GM18951 (cell line): Measurements from ENCODE around the gene CCDC200.
A peak's percentile ranks its signal among the peaks of the same experiment; 100 is the strongest.

Source experiments
- POLR2A ChIP-seq: IDR thresholded peaks from 4 replicates; pipeline ENCODE4 v1.6.1; 2011; ENCODE audit warnings: mild to moderate bottlenecking; ENCODE audit not compliant: insufficient read length, insufficient read depth; ENCODE audit errors: extremely low read depth
- in situ Hi-C: fragments of 300-500 bp; cut with MboI; formaldehyde crosslinking; loops from one replicate; pipeline ENCODE4 v1.12.0; 2022; ENCODE audit warnings: low sequenced_read_pairs, mixed read lengths, inconsistent platforms; ENCODE audit not compliant: unreplicated experiment

CCDC200 gene

GRCh38 chr17:43220511-43221125 lies 7.8 kb downstream of the CCDC200 start:
- in situ Hi-C loops = no loop called here
- TF ChIP-seq POLR2A = no peak

GRCh38 chr17:43219746-43220380 lies 8.6 kb downstream of the CCDC200 start:
- no peak for TF ChIP-seq POLR2A

GRCh38 chr17:43219001-43219400 lies 9.4 kb downstream of the CCDC200 start:
- in situ Hi-C loops = loop anchor here (5.0 kb wide), 1 partner anchor 93 kb away; no protein-coding TSS in a partner anchor
- no peak for TF ChIP-seq POLR2A

More at GRCh38 chr17:43219746-43220380, 8.6 kb downstream of the CCDC200 start:
- in situ Hi-C loops = loop anchor here (5.0 kb wide), 1 partner anchor 92 kb away; no protein-coding TSS in a partner anchor

GRCh38 chr17:43217614-43218087 lies 10.8 kb downstream of the CCDC200 start:
- in situ Hi-C loops = loop anchor here (5.0 kb wide), 1 partner anchor 95 kb away; no protein-coding TSS in a partner anchor
- no peak for TF ChIP-seq POLR2A

- in situ Hi-C loops = loop anchor here (5.0 kb wide), 1 partner anchor 95 kb away; no protein-coding TSS in a partner anchor
- TF ChIP-seq POLR2A = no peak
These were observed 11.4 kb downstream of the CCDC200 start for GRCh38 chr17:43216762-43217613.

GRCh38 chr17:43216369-43216761 lies 12.1 kb downstream of the CCDC200 start:
- in situ Hi-C loops = loop anchor here (5.0 kb wide), 1 partner anchor 96 kb away; no protein-coding TSS in a partner anchor

GRCh38 chr17:43215341-43215740 lies 13.1 kb downstream of the CCDC200 start:
- no peak for TF ChIP-seq POLR2A
- in situ Hi-C loops = loop anchor here (5.0 kb wide), 1 partner anchor 97 kb away; no protein-coding TSS in a partner anchor

More at GRCh38 chr17:43216369-43216761, 12.1 kb downstream of the CCDC200 start:
- no peak for TF ChIP-seq POLR2A

GRCh38 chr17:43213545-43213944 lies 14.9 kb downstream of the CCDC200 start:
- no peak for TF ChIP-seq POLR2A
- in situ Hi-C loops = no loop called here

GRCh38 chr17:43212641-43213490 lies 15.6 kb downstream of the CCDC200 start:
- TF ChIP-seq POLR2A = no peak
- in situ Hi-C loops = no loop called here

- in situ Hi-C loops = no loop called here
- peak; percentile 91 for TF ChIP-seq POLR2A
These were observed 16.7 kb downstream of the CCDC200 start, which contains the start of gene TMEM106A for GRCh38 chr17:43211480-43212402. TMEM106A (plus strand) TSS chr17:43211875; CDS start chr17:43213042, 1,167 bp downstream.

GRCh38 chr17:43211123-43211479 lies 17.3 kb downstream of the CCDC200 start:
- in situ Hi-C loops = no loop called here
- no peak for TF ChIP-seq POLR2A
